Lower lobe of right lung (tissue), 2 donors: ENCODE results near the gene TBL1X. TPM values are rescaled to one million over a fixed set of nuclear protein-coding genes. Genes with fewer than 3 reads are reported as not detected.

ENCODE experiments used
- ATAC-seq, 2 donors: fragments of 200-7000 bp; cut with Tn5 transposase; one replicate each; pipeline ENCODE4 v1.9.1; 2020 to 2022; ENCODE audit warnings: mild to moderate bottlenecking in 2 of 2, moderate library complexity in 2 of 2
- DNase-seq: peaks from one replicate; pipeline ENCODE4 v3.0.0-alpha.2; 2020
- H3K27ac ChIP-seq: fragments of 200-600 bp; one replicate; pipeline ENCODE4 v1.8.0; 2022
- H3K27me3 ChIP-seq: fragments of 200-600 bp; one replicate; pipeline ENCODE4 v1.8.0; 2022; ENCODE audit warnings: low read depth
- H3K36me3 ChIP-seq: fragments of 200-600 bp; one replicate; pipeline ENCODE4 v1.8.0; 2022; ENCODE audit warnings: mild to moderate bottlenecking
- H3K4me1 ChIP-seq: fragments of 200-600 bp; one replicate; pipeline ENCODE4 v1.8.0; 2022
- H3K4me3 ChIP-seq: fragments of 200-600 bp; one replicate; pipeline ENCODE4 v1.8.0; 2022; ENCODE audit warnings: mild to moderate bottlenecking
- H3K9me3 ChIP-seq: fragments of 200-600 bp; one replicate; pipeline ENCODE4 v1.8.0; 2022
- intact Hi-C: fragments of 100-400 bp; cut with DNase I; formaldehyde crosslinking; loops from one replicate; pipeline ENCODE4 v1.11.0; 2022
- total RNA-seq: library from RNA; stranded (reverse); fragmentation: NEBNext Ultra II Directional; extraction: Animal tissue kit (Norgen Biotek cat#: 25700); gene quantifications from one replicate; pipeline ENCODE4 v1.2.1, GENCODE V29; 2021
- TF ChIP-seq, protein P1 (sequence below): fragments of 200-600 bp; IDR thresholded peaks from one replicate; pipeline ENCODE4 v1.8.0; 2022; ENCODE audit warnings: antibody characterized with exemption, mild to moderate bottlenecking
- donor health status: DM: no; HTN: yes; CAD: no; lungs with severe emphysema.

The TBL1X gene
- total RNA-seq, 1 donor from 2014 or later, result 21.4 TPM

DNA sequence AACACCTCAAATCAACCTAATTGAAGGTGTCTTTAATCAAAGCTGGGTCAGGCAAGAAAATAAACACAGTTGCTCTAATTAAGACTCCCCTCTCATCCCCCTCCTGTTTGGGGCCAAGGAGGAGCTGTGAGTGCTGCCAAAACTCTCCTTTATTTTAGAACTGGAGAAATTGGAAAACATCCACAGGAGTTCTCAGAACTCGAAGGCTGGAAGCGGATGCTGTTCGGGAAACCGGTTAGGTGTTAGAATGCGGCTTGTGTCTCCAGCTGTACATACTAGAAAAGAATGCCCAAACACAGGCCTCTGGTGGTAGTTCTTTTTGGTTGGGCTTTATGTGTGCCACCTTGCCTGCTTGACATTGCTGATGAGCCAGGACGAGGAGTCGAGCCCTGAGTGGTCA is 182.6 kb downstream of the TBL1X start:
- TF ChIP-seq, protein P1, sequence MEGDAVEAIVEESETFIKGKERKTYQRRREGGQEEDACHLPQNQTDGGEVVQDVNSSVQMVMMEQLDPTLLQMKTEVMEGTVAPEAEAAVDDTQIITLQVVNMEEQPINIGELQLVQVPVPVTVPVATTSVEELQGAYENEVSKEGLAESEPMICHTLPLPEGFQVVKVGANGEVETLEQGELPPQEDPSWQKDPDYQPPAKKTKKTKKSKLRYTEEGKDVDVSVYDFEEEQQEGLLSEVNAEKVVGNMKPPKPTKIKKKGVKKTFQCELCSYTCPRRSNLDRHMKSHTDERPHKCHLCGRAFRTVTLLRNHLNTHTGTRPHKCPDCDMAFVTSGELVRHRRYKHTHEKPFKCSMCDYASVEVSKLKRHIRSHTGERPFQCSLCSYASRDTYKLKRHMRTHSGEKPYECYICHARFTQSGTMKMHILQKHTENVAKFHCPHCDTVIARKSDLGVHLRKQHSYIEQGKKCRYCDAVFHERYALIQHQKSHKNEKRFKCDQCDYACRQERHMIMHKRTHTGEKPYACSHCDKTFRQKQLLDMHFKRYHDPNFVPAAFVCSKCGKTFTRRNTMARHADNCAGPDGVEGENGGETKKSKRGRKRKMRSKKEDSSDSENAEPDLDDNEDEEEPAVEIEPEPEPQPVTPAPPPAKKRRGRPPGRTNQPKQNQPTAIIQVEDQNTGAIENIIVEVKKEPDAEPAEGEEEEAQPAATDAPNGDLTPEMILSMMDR, result no peak
- Histone ChIP-seq H3K4me3 (no peak overlapping the region), H3K4me1 (no peaks in the 10 kb centered on the region), H3K9me3 (no peaks in the 10 kb centered on the region), H3K27ac (no peak overlapping the region), H3K27me3 (no peaks in the 10 kb centered on the region), H3K36me3 (no peaks in the 10 kb centered on the region)
- no peak for ATAC-seq
- intact Hi-C loops, result no loop called here
- DNase-seq, result no peak

DNA sequence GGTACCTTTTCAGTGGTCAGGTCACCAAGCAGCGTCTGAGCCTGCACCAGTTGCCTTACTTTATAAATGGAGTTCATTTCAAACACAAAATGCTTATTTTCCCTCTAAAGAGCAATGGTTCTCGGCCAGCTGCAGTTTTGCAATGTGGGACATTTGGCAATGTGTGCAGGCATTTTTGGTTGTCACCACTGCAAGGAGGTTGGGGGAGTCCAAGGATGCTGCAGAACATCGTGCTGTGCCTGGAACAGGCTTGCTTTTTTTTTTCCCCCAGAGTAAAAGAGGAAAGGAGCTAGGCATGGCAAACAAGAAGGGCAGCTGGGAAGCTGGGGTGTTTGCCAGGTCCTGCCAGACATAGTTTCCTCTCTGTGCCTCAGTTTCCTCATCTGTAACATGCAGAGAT is 185.2 kb downstream of the TBL1X start:
- intact Hi-C loops, result no loop called here
- TF ChIP-seq, protein P1, result no peak
- Histone ChIP-seq H3K4me1 (no peaks in the 10 kb centered on the region), H3K9me3 (no peaks in the 10 kb centered on the region), H3K27me3 (no peaks in the 10 kb centered on the region), H3K4me3 (no peak overlapping the region), H3K36me3 (no peaks in the 10 kb centered on the region), H3K27ac (no peak overlapping the region)
- no peak for DNase-seq
- no peak for ATAC-seq

DNA sequence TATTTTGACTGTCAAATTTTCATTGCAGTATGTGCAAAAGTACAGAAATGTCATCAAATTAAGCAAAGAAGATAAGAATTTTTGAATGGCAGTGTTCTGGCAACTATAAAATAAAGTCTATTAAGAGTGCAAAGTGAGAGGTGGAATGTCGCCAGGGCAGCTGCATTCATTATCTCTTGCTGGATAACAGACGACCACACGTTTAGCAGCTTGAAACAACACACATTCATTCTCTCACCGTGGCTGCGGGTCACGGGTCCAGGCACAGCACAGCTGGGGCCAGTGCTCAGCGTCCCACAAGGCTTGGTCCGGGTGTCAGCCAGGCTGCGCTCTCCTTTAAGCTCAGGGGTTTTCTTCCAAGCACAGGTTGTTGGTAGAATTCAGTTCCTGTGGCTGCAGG is 186.9 kb downstream of the TBL1X start:
- ATAC-seq (no peak), DNase-seq (no peak)
- no peak overlapping the region for H3K4me3 ChIP-seq
- TF ChIP-seq, protein P1, result no peak
- H3K9me3 ChIP-seq, result no peaks in the 10 kb centered on the region
- intact Hi-C loops, result no loop called here
- no peaks in the 10 kb centered on the region for H3K4me1 ChIP-seq
- H3K27me3 ChIP-seq, result no peaks in the 10 kb centered on the region
- H3K36me3 ChIP-seq, result no peaks in the 10 kb centered on the region
- no peak overlapping the region for H3K27ac ChIP-seq

DNA sequence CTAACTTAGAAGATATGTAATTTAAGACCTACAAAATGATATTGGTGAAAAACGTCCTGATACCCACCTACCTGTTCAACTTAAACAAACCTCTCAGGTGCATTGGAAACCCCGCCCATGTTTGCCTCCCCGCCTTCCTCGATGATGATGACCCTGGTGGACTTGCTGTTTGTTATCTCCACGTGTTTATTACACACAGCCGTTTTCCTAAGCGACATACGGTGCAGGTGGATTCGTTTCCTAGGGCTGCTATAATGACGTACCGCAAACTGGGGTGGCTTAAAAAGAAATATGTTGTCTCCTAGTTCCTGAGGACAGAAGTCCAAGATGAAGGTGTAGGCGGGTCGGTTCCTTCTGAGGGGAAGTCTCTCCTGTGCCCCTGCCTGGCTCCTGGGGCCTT is 190.1 kb downstream of the TBL1X start:
- H3K4me1 ChIP-seq, result no peaks in the 10 kb centered on the region
- ATAC-seq, result no peak
- no peaks in the 10 kb centered on the region for H3K36me3 ChIP-seq
- no peaks in the 10 kb centered on the region for H3K9me3 ChIP-seq
- DNase-seq, result no peak
- no peak overlapping the region for H3K27ac ChIP-seq
- no peak overlapping the region for H3K4me3 ChIP-seq
- intact Hi-C loops, result no loop called here
- TF ChIP-seq, protein P1, result no peak
- no peaks in the 10 kb centered on the region for H3K27me3 ChIP-seq

DNA sequence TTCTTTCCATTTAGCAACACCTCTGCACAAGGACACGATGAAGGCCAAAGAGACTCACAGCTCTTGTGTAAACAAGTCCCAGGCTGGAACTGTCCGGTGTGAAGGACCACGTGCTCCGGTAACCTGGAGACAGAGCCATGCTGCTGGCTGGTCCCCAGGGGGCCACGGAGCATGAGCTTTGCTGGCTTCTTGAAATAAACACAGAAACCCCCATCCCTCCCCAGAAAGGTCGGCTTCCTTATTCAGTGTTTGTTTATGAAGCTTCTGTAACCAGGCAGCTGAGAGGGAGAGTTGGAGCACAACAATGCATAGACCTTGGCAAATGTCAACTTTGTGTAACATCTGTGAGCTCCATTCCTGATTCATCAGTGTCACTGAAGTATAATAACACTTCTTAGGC is 191.4 kb downstream of the TBL1X start:
- H3K4me3 ChIP-seq, result no peak overlapping the region
- ATAC-seq, result no peak
- TF ChIP-seq, protein P1, result no peak

DNA sequence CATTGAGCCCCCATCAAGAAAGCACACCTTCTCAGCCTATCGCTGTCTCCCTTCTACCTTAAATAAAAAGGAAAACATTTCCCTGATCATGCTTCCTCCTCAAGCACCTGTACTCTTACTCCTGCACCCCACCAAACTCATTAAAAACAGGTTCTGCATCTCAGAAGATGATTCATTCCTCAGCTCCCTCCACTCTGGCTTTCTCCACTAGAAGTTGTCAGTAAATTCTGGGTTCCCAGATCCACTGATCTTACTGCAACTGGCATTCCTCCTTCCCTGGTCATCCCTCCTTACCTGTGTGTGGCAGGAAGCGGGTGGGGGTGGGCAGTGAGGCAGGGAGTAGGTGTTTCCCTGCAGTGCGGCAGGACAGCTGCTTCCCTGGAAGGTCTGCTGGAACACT is 192.0 kb downstream of the TBL1X start:
- H3K9me3 ChIP-seq, result no peaks in the 10 kb centered on the region
- H3K4me3 ChIP-seq, result no peak overlapping the region
- intact Hi-C loops, result no loop called here
- no peaks in the 10 kb centered on the region for H3K36me3 ChIP-seq
- H3K27ac ChIP-seq, result no peak overlapping the region
- H3K27me3 ChIP-seq, result no peaks in the 10 kb centered on the region
- no peak for ATAC-seq
- TF ChIP-seq, protein P1, result no peak
- H3K4me1 ChIP-seq, result no peaks in the 10 kb centered on the region
- no peak for DNase-seq

More for the DNA sequence above, 191.4 kb downstream of the TBL1X start:
- no peak for DNase-seq
- H3K27ac ChIP-seq, result no peak overlapping the region
- intact Hi-C loops, result no loop called here
- H3K9me3 ChIP-seq, result no peaks in the 10 kb centered on the region
- no peaks in the 10 kb centered on the region for H3K36me3 ChIP-seq
- H3K27me3 ChIP-seq, result no peaks in the 10 kb centered on the region
- H3K4me1 ChIP-seq, result no peaks in the 10 kb centered on the region
